Measurements from ENCODE around the gene EMC6.

The EMC6 gene

GRCh38 chr17:3715296-3715695 lies 46.7 kb downstream of the EMC6 start:
- DNase-seq = no peak

- DNase-seq = no peak
These were observed 49.6 kb downstream of the EMC6 start for GRCh38 chr17:3718201-3718600.

GRCh38 chr17:3719265-3719664 lies 50.7 kb downstream of the EMC6 start:
- no peak for DNase-seq
